NB4 (cell line): Measurements from ENCODE around the gene SPIRE2.

Source experiments
- DNase-seq: peaks from one replicate; pipeline ENCODE4 v3.0.0; 2010; ENCODE audit warnings: low read depth
- H3K4me3 ChIP-seq: one replicate; pipeline ENCODE4 v1.5.1; 2011; ENCODE audit warnings: mild to moderate bottlenecking, low read depth, low read length, moderate library complexity
- MYC ChIP-seq: IDR thresholded peaks from 2 replicates; pipeline ENCODE4 v1.6.1; 2011; ENCODE audit warnings: low read depth, low read length
- TF ChIP-seq, protein P1 (sequence below): IDR thresholded peaks from one replicate; pipeline ENCODE4 v1.5.1; 2012; ENCODE audit warnings: low read depth, low read length
- TF ChIP-seq, protein P2 (sequence below): IDR thresholded peaks from 2 replicates; pipeline ENCODE4 v1.6.1; 2011; ENCODE audit warnings: low read depth, low read length

SPIRE2 gene

DNA sequence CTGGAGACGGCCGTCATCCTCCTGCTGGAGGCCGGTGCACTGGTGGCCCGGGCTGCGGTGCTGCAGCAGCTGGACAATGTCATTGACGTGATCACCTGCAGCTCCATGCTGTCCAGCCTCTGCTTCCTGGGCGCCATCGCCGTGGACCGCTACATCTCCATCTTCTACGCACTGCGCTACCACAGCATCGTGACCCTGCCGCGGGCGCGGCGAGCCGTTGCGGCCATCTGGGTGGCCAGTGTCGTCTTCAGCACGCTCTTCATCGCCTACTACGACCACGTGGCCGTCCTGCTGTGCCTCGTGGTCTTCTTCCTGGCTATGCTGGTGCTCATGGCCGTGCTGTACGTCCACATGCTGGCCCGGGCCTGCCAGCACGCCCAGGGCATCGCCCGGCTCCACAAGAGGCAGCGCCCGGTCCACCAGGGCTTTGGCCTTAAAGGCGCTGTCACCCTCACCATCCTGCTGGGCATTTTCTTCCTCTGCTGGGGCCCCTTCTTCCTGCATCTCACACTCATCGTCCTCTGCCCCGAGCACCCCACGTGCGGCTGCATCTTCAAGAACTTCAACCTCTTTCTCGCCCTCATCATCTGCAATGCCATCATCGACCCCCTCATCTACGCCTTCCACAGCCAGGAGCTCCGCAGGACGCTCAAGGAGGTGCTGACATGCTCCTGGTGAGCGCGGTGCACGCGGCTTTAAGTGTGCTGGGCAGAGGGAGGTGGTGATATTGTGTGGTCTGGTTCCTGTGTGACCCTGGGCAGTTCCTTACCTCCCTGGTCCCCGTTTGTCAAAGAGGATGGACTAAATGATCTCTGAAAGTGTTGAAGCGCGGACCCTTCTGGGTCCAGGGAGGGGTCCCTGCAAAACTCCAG lies 91.5 kb downstream of the SPIRE2 start:
- peak overlapping the region; percentile 71 for H3K4me3 ChIP-seq
- TF ChIP-seq, protein P1, sequence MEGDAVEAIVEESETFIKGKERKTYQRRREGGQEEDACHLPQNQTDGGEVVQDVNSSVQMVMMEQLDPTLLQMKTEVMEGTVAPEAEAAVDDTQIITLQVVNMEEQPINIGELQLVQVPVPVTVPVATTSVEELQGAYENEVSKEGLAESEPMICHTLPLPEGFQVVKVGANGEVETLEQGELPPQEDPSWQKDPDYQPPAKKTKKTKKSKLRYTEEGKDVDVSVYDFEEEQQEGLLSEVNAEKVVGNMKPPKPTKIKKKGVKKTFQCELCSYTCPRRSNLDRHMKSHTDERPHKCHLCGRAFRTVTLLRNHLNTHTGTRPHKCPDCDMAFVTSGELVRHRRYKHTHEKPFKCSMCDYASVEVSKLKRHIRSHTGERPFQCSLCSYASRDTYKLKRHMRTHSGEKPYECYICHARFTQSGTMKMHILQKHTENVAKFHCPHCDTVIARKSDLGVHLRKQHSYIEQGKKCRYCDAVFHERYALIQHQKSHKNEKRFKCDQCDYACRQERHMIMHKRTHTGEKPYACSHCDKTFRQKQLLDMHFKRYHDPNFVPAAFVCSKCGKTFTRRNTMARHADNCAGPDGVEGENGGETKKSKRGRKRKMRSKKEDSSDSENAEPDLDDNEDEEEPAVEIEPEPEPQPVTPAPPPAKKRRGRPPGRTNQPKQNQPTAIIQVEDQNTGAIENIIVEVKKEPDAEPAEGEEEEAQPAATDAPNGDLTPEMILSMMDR = no peak
- TF ChIP-seq, protein P2, sequence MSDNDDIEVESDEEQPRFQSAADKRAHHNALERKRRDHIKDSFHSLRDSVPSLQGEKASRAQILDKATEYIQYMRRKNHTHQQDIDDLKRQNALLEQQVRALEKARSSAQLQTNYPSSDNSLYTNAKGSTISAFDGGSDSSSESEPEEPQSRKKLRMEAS = peak; percentile 94
- peak; percentile 33 for DNase-seq

DNA sequence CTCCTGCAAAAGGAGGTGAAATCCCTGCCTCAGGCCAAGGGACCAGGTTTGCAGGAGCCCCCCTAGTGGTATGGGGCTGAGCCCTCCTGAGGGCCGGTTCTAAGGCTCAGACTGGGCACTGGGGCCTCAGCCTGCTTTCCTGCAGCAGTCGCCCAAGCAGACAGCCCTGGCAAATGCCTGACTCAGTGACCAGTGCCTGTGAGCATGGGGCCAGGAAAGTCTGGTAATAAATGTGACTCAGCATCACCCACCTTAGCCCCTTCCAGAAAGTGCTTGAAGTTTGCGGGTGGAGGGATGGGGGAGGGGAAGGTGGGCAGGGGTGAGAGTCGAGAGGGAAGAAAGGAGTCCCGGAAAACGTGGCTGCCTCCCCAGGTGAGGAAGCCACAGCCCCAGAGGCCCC lies 92.4 kb downstream of the SPIRE2 start:
- DNase-seq = peak; percentile 71
- H3K4me3 ChIP-seq = peak overlapping the region; percentile 71
- TF ChIP-seq, protein P2 = 0 out of 2 replicates have a peak, but pooled peaks have one; percentile 14
- no peak for TF ChIP-seq MYC
